A549 treated with DMSO at 1 μM for 4 hours (cell line): Measurements from ENCODE around the gene TUNAR. TPM values are rescaled to one million over a fixed set of nuclear protein-coding genes. Genes with fewer than 3 reads are reported as not detected.

Experiments
- total RNA-seq: library from RNA; stranded (reverse); fragments of 200-300 nt; extraction: Qiagen RNA extraction; gene quantifications from 5 replicates; pipeline ENCODE4 v1.2.3, GENCODE V29; 2022; ENCODE audit warnings: low read depth

Gene TUNAR
- total RNA-seq = not detected in 5 replicates

GRCh38 chr14:95876761-95877538, at the start of gene TUNAR:
TSS of gene TUNAR (plus strand) at chr14:95876832.

Other genes starting within 250 kb of the TUNAR start
- not detected in 5 replicates for gene TCL1B, start 190.4 kb upstream of the TUNAR start, total RNA-seq
- gene TCL1A, start 162.7 kb upstream of the TUNAR start, total RNA-seq = not detected in 5 replicates
- 4.0 to 6.2 TPM (median 5.2 TPM) in 5 replicates for gene C14orf132, start 162.5 kb downstream of the TUNAR start, total RNA-seq